H1 (cell line): ENCODE data around the gene HOXC11. TPM values are rescaled to one million over a fixed set of nuclear protein-coding genes. Genes with fewer than 3 reads are reported as not detected.

Experiments used
- CTCF ChIA-PET: fragments of 300-600 bp; sonication (Branson Sonifier 250); formaldehyde crosslinking; loops from one replicate; lab custom pipeline; 2021; ENCODE audit not compliant: partially characterized antibody; lab: Charles Lee
- POLR2A ChIA-PET: fragments of 300-600 bp; sonication (Branson Sonifier 250); formaldehyde crosslinking; loops from one replicate; lab custom pipeline; 2021; ENCODE audit warnings: inconsistent platforms; ENCODE audit not compliant: partially characterized antibody; lab: Charles Lee
- DNase-seq, 2 experiments: peaks; one replicate each; pipeline versions ENCODE4 v3.0.0 to v3.0.0-alpha.2; 2010 to 2022; ENCODE audit warnings: low spot score in 2 of 2, low read depth in 1 of 2, mixed read lengths in 1 of 2
- FAIRE-seq: peaks from 2 replicates; lab custom pipeline; 2011; peaks lifted over from hg19 to GRCh38; lab: Jason Lieb, UNC
- H2AFZ ChIP-seq: 2 replicates; pipeline ENCODE4 v1.8.1; 2012; ENCODE audit warnings: low read length, inconsistent platforms
- H2AK5ac ChIP-seq: 2 replicates; pipeline ENCODE4 v1.6.1; 2013; ENCODE audit warnings: low read depth, low read length
- H2BK120ac ChIP-seq: replicated peaks from 2 replicates; pipeline ENCODE3; 2013; ENCODE audit warnings: low read depth, low read length, inconsistent platforms
- H2BK12ac ChIP-seq: 2 replicates; pipeline ENCODE4 v1.6.1; 2013; ENCODE audit warnings: low read depth, low read length
- H2BK15ac ChIP-seq: 2 replicates; pipeline ENCODE4 v1.6.1; 2013; ENCODE audit warnings: low read length
- H2BK20ac ChIP-seq: 2 replicates; pipeline ENCODE4 v1.6.1; 2013; ENCODE audit warnings: low read length
- H2BK5ac ChIP-seq: 2 replicates; pipeline ENCODE4 v1.6.1; 2013; ENCODE audit warnings: low read depth, low read length
- H3K14ac ChIP-seq: 2 replicates; pipeline ENCODE4 v1.6.1; 2013; ENCODE audit warnings: inconsistent platforms; ENCODE audit not compliant: insufficient read length
- H3K18ac ChIP-seq: 2 replicates; pipeline ENCODE4 v1.6.1; 2013; ENCODE audit warnings: low read length; ENCODE audit errors: extremely low read depth
- H3K23ac ChIP-seq: 2 replicates; pipeline ENCODE4 v1.6.1; 2013; ENCODE audit warnings: inconsistent platforms; ENCODE audit not compliant: insufficient read length
- H3K23me2 ChIP-seq: 2 replicates; pipeline ENCODE4 v1.6.1; 2013; ENCODE audit warnings: low read depth, low read length
- H3K27ac ChIP-seq: 2 replicates; pipeline ENCODE4 v1.6.1; 2011; ENCODE audit warnings: low read depth, low read length, inconsistent platforms
- H3K27me3 ChIP-seq, 4 experiments: replicated peaks in 1 of 4; 1 replicate in 1 of 4; 2 replicates in 3 of 4; pipeline versions ENCODE4 v1.6.1 to v1.8.1; 2011 to 2013; ENCODE audit warnings: low read length in 3 of 4, mild to moderate bottlenecking in 3 of 4, inconsistent platforms in 2 of 4, mixed read lengths in 2 of 4, moderate library complexity in 1 of 4; ENCODE audit not compliant: control insufficient read depth in 3 of 4, insufficient read depth in 3 of 4; ENCODE audit errors: extremely low read depth in 1 of 4
- H3K36me3 ChIP-seq, 4 experiments: 2 replicates each; pipeline versions ENCODE4 v1.6.1 to v1.8.1; 2011 to 2013; ENCODE audit warnings: mild to moderate bottlenecking in 4 of 4, low read length in 3 of 4, moderate library complexity in 2 of 4, control low read depth in 1 of 4, inconsistent platforms in 1 of 4; ENCODE audit not compliant: insufficient read depth in 4 of 4, control insufficient read depth in 2 of 4
- H3K4ac ChIP-seq: replicated peaks from 2 replicates; pipeline ENCODE3; 2013; ENCODE audit warnings: low read length, low read depth, mixed read lengths, inconsistent platforms; ENCODE audit not compliant: insufficient read length
- H3K4me1 ChIP-seq, 4 experiments: replicated peaks in 1 of 4; 1 replicate in 1 of 4; 2 replicates in 3 of 4; pipeline versions ENCODE4 v1.6.1 to v1.8.1; 2011 to 2013; ENCODE audit warnings: low read length in 3 of 4, inconsistent platforms in 2 of 4, mixed read lengths in 1 of 4; ENCODE audit not compliant: insufficient read depth in 4 of 4, control insufficient read depth in 3 of 4
- H3K4me2 ChIP-seq, 2 experiments: 2 replicates each; pipeline versions ENCODE4 v1.6.1 to v1.8.1; 2011 to 2013; ENCODE audit warnings: low read depth in 2 of 2, low read length in 2 of 2, control low read depth in 1 of 2, inconsistent platforms in 1 of 2, mild to moderate bottlenecking in 1 of 2; ENCODE audit not compliant: insufficient read depth in 1 of 2
- H3K4me3 ChIP-seq, 4 experiments: fragments of 200-600, 300-600 bp in 1 of 4; sonication (generic), shearing (Covaris generic), sonication (Bioruptor Twin) in 1 of 4; 2 replicates each; pipeline versions ENCODE4 v1.5.1 to v1.8.1; 2011 to 2016; ENCODE audit warnings: low read length in 4 of 4, low read depth in 3 of 4, control low read depth in 2 of 4, inconsistent platforms in 2 of 4, mild to moderate bottlenecking in 2 of 4, mixed read lengths in 1 of 4, moderate library complexity in 1 of 4; ENCODE audit not compliant: insufficient read depth in 2 of 4; ENCODE audit errors: extremely low read depth in 1 of 4
- H3K56ac ChIP-seq: replicated peaks from 2 replicates; pipeline ENCODE3; 2013; ENCODE audit warnings: low read depth, mild to moderate bottlenecking, mixed read lengths, low read length, inconsistent platforms; ENCODE audit not compliant: insufficient read length
- H3K79me1 ChIP-seq: 2 replicates; pipeline ENCODE4 v1.6.1; 2013; ENCODE audit warnings: low read depth, low read length, control low read depth
- H3K79me2 ChIP-seq, 2 experiments: 2 replicates each; pipeline versions ENCODE4 v1.6.1 to v1.8.1; 2012 to 2013; ENCODE audit warnings: low read length in 2 of 2, mild to moderate bottlenecking in 2 of 2, inconsistent platforms in 1 of 2; ENCODE audit not compliant: insufficient read depth in 2 of 2, control insufficient read depth in 1 of 2
- H3K9ac ChIP-seq, 4 experiments: replicated peaks in 1 of 4; 1 replicate in 1 of 4; 2 replicates in 3 of 4; pipeline versions ENCODE4 v1.6.1 to v1.8.1; 2011 to 2013; ENCODE audit warnings: low read depth in 3 of 4, low read length in 3 of 4, control low read depth in 2 of 4, mild to moderate bottlenecking in 2 of 4, moderate library complexity in 2 of 4, inconsistent platforms in 1 of 4; ENCODE audit errors: extremely low read depth in 1 of 4
- H3K9me3 ChIP-seq, 2 experiments: 2 replicates each; pipeline versions ENCODE4 v1.6.1 to v1.8.1; 2012 to 2013; ENCODE audit warnings: mild to moderate bottlenecking in 2 of 2, moderate library complexity in 2 of 2, control low read depth in 1 of 2, inconsistent platforms in 1 of 2, low read depth in 1 of 2, low read length in 1 of 2, mixed read lengths in 1 of 2; ENCODE audit not compliant: insufficient read depth in 2 of 2
- H4K20me1 ChIP-seq, 2 experiments: replicated peaks in 1 of 2; 2 replicates each; pipeline versions ENCODE3 to v1.8.1; 2011 to 2013; ENCODE audit warnings: inconsistent platforms in 2 of 2, low read length in 2 of 2, mild to moderate bottlenecking in 1 of 2; ENCODE audit not compliant: insufficient read depth in 2 of 2, control insufficient read depth in 1 of 2
- H4K5ac ChIP-seq: 2 replicates; pipeline ENCODE4 v1.6.1; 2013; ENCODE audit warnings: low read length, low read depth, mixed read lengths, inconsistent platforms; ENCODE audit not compliant: insufficient read length
- H4K8ac ChIP-seq: 2 replicates; pipeline ENCODE4 v1.8.0; 2013; ENCODE audit warnings: mild to moderate bottlenecking, moderate library complexity, low read length, inconsistent platforms; ENCODE audit not compliant: insufficient read depth; ENCODE audit errors: extremely low read depth
- H4K91ac ChIP-seq: replicated peaks from 2 replicates; pipeline ENCODE3; 2013; ENCODE audit warnings: low read length, mixed read lengths, inconsistent platforms; ENCODE audit not compliant: insufficient read length
- EZH2 ChIP-seq: fragments of 200-600 bp; sonication (generic); IDR thresholded peaks from 2 replicates; pipeline ENCODE4 v1.7.1; 2012; ENCODE audit warnings: low read depth, mild to moderate bottlenecking, moderate library complexity, low read length, inconsistent platforms; ENCODE audit not compliant: severe bottlenecking
- GABPA ChIP-seq: IDR thresholded peaks from 2 replicates; pipeline ENCODE4 v1.6.1; 2011; ENCODE audit warnings: mild to moderate bottlenecking, low read length, moderate library complexity, borderline replicate concordance; ENCODE audit not compliant: insufficient read depth
- RFX5 ChIP-seq: IDR thresholded peaks from 2 replicates; pipeline ENCODE4 v1.6.1; 2011; ENCODE audit warnings: low read depth, low read length, improper control_type of control experiment, borderline replicate concordance
- SIRT6 ChIP-seq: IDR thresholded peaks from one replicate; pipeline ENCODE4 v1.7.1; 2012; ENCODE audit warnings: low read length, inconsistent platforms
- SUZ12 ChIP-seq: fragments of 200-600 bp; sonication (generic); IDR thresholded peaks from 2 replicates; pipeline ENCODE4 v1.6.1; 2012; ENCODE audit warnings: mild to moderate bottlenecking, inconsistent platforms, low read length, moderate library complexity, mixed read lengths
- TEAD4 ChIP-seq: IDR thresholded peaks from 2 replicates; pipeline ENCODE4 v1.6.1; 2012; ENCODE audit warnings: low read depth, low read length, inconsistent platforms, mixed read lengths
- WGBS, 2 experiments: shearing (Covaris generic) in 1 of 2; methylation state at CpG; one replicate each; pipeline versions ENCODE4 v1.1.6 to v1.1.7; 2013 to 2015; ENCODE audit warnings: low lambda C conversion rate in 2 of 2, mixed read lengths in 2 of 2, inconsistent platforms in 1 of 2, low coverage in 1 of 2, missing lambda C conversion rate in 1 of 2; ENCODE audit not compliant: insufficient replicate concordance in 2 of 2, insufficient coverage in 1 of 2, insufficient read length in 1 of 2; ENCODE audit errors: extremely low coverage in 1 of 2, missing lambda C conversion rate in 1 of 2; 5-methylcytosine and 5-hydroxymethylcytosine counted together
- polyA plus RNA-seq, 7 experiments: library from polyadenylated mRNA; depleted of rRNA in 3 of 7; stranded (reverse) in 5 of 7; unstranded in 2 of 7; fragments of >200 nt in 5 of 7; fragments of 200-250 nt in 2 of 7; gene quantifications; 1 replicate in 5 of 7; 2 replicates in 1 of 7; 4 replicates in 1 of 7; pipeline versions ENCODE4 v1.2.1 to v1.2.3, GENCODE V29; 2011 to 2013; ENCODE audit warnings: missing spikeins in 2 of 7, mixed read lengths in 2 of 7
- total RNA-seq: library from RNA; stranded (reverse); fragmentation: NEBNext Ultra II Directional; extraction: Animal tissue kit (Norgen Biotek cat#: 25700); gene quantifications from 2 replicates; pipeline ENCODE4 v1.2.1, GENCODE V29; 2021

HOXC11 gene
- total and polyA plus RNA-seq, 2 of the 8 experiments (the other 6 are each of a cell fraction or from before 2014, with no cell fraction given), result not detected

GRCh38 chr12:53980104-53980801 is 7.3 kb downstream of the HOXC11 start:
- H3K4me1 ChIP-seq, result peaks cover 0 to 3% (median 1%) of the 10 kb centered on the region in 4 experiments; a peak in 4 of 7 replicates
- H4K91ac ChIP-seq, result no peak overlapping the region
- ChIA-PET POLR2A (no interaction called here), CTCF (interaction anchor here (0.6 to 2.4 kb wide), 6 partner anchors 8 to 236 kb away, joined by 3 to 7 read pairs (median 3); no protein-coding TSS in a partner anchor)
- no peak overlapping the region for H2BK20ac ChIP-seq
- H3K18ac ChIP-seq, result no peak overlapping the region
- H3K14ac ChIP-seq, result no peak overlapping the region
- no peak for TF ChIP-seq SIRT6
- no peak for TF ChIP-seq RFX5
- TF ChIP-seq TEAD4, result no peak
- TF ChIP-seq GABPA, result no peak
- peak; percentile 19; the same call in 1 of the 2 replicates for TF ChIP-seq SUZ12
- peak; percentile 82 for TF ChIP-seq EZH2
- H3K4me2 ChIP-seq, result no peak overlapping the region
- H2BK15ac ChIP-seq, result no peak overlapping the region
- no peak overlapping the region for H3K23ac ChIP-seq
- H3K4ac ChIP-seq, result no peak overlapping the region
- no peak overlapping the region for H3K9ac ChIP-seq
- peaks cover 19 to 20% of the 10 kb centered on the region in 2 experiments for H4K20me1 ChIP-seq
- H3K36me3 ChIP-seq, result peaks cover 0 to 4% (median 0%) of the 10 kb centered on the region in 4 experiments; a peak in 1 of 8 replicates
- no peak overlapping the region for H4K5ac ChIP-seq
- H3K27me3 ChIP-seq, result peaks cover 91 to 99% (median 97%) of the 10 kb centered on the region in 4 experiments
- H3K56ac ChIP-seq, result no peak overlapping the region
- no peak overlapping the region for H3K27ac ChIP-seq
- no peaks in the 10 kb centered on the region for H3K79me2 ChIP-seq
- H3K4me3 ChIP-seq, result no peak overlapping the region
- FAIRE-seq (no peak), DNase-seq (no peak)
- H2BK5ac ChIP-seq, result no peak overlapping the region
- 27% methylated on average over 7 of the region's 7 CpGs; no CpG with 5 or more reads in 1 of the 2 experiments for WGBS, 2 experiments
- H3K79me1 ChIP-seq, result no peaks in the 10 kb centered on the region
- peaks cover 0 to 2% of the 10 kb centered on the region in 2 experiments; a peak in 1 of 4 replicates for H3K9me3 ChIP-seq
- no peaks in the 10 kb centered on the region; the same call in 1 of the 2 replicates for H3K23me2 ChIP-seq
- H2BK12ac ChIP-seq, result no peak overlapping the region
- no peak overlapping the region for H4K8ac ChIP-seq
- no peak overlapping the region for H2BK120ac ChIP-seq
- H2AK5ac ChIP-seq, result peak overlapping the region; percentile 33; the same call in 1 of the 2 replicates
- H2AFZ ChIP-seq, result no peak overlapping the region
